ENCODE measurements around the gene PRPF40B. TPM values are rescaled to one million over a fixed set of nuclear protein-coding genes. Genes with fewer than 3 reads are reported as not detected.

The PRPF40B gene
- total RNA-seq, 1 donor from 2014 or later: 16.3 TPM

DNA sequence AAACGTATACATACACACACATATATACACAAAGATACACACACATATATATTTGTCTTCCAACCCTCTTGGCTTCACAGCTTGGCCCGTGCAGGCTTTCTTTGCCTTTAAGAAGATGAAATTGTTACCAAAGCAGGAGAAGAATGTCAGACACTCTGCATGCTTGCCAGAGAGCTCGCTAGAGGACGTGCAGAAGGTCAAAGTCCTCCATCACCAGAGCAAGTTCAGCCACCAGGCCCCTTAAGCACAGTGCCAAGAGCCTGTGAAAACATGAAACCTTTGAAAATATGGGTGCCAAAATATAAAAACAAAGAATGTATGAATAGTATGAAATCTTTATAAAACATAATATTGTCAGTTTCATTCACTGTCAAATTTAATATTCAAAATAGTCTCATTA, 40.5 kb upstream of the PRPF40B start:
- DNase-seq (ENCODE audit: low read depth) (no peak), FAIRE-seq (no peak)
- Histone ChIP-seq H3K36me3 (ENCODE audit: control insufficient read depth, insufficient read depth, low read length) (no peaks in the 10 kb centered on the region), H3K27me3 (ENCODE audit: control insufficient read depth, insufficient read depth, low read length) (no peaks in the 10 kb centered on the region), H3K4me3 (ENCODE audit: low read depth, low read length) (no peak overlapping the region)
- TF ChIP-seq, protein P1, sequence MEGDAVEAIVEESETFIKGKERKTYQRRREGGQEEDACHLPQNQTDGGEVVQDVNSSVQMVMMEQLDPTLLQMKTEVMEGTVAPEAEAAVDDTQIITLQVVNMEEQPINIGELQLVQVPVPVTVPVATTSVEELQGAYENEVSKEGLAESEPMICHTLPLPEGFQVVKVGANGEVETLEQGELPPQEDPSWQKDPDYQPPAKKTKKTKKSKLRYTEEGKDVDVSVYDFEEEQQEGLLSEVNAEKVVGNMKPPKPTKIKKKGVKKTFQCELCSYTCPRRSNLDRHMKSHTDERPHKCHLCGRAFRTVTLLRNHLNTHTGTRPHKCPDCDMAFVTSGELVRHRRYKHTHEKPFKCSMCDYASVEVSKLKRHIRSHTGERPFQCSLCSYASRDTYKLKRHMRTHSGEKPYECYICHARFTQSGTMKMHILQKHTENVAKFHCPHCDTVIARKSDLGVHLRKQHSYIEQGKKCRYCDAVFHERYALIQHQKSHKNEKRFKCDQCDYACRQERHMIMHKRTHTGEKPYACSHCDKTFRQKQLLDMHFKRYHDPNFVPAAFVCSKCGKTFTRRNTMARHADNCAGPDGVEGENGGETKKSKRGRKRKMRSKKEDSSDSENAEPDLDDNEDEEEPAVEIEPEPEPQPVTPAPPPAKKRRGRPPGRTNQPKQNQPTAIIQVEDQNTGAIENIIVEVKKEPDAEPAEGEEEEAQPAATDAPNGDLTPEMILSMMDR (IDR thresholded peaks at IDR 0.05; ENCODE audit: insufficient read depth, low read length, severe bottlenecking): no peak

DNA sequence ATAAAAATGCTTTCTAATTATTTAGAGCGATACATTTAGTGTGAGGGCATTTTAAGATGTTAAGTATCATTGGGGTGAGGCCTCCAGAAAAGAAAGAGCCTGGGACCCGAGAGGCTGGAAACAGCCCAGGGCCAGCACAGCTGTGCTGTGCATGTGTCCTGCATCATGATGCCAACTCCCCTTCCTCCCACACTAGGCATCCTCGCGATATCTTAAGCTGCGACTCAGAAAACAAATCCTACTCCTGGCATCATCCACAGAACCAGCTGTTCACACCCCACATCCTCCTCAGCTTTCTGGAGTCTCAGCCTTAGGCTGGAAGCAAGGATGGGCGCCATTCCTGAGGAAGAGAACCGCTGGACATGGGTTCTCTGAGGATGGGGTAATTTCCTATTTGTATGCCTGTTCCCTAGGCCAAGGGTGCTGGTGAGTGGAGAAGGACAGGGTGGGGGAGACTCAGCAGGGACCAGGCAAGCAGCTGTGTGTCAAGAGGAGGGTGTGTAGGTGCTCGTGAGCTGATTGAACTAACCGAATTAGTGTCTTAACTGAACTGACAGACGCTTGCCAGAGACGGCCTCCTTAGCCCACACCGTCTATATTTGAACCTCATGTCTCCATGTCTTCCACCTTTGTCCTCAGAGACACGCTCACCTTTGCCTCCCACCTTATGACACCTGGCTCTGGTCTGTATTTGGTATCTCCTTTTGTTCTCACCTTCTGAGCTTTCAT, 39.8 kb upstream of the PRPF40B start:
- Histone ChIP-seq H3K4me3 (ENCODE audit: low read depth, low read length) (no peak overlapping the region), H3K36me3 (ENCODE audit: control insufficient read depth, insufficient read depth, low read length) (no peaks in the 10 kb centered on the region), H3K27me3 (ENCODE audit: control insufficient read depth, insufficient read depth, low read length) (no peaks in the 10 kb centered on the region)
- DNase-seq (ENCODE audit: low read depth): no peak
- TF ChIP-seq, protein P1 (IDR thresholded peaks at IDR 0.05; ENCODE audit: insufficient read depth, low read length, severe bottlenecking): no peak
- no peak for FAIRE-seq

DNA sequence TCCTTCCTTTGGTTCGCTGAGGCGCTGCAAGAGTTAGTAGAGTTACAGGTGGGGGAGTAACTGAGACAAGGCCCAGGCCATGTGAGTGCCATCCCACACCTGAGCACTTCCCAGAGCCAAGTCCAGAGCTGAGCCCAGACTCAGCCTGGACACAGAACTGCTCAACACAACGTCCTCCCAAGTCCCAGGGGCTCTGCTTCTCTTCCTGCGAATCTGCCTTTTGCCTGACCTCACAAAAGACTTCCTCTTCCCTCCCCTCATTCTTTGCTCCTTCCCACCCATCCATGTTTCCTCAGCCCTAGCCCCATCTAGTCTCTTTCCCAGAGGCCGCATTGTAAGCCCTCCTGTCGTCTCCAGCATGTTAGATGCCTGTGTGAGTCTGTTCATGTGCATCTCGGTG, 38.8 kb upstream of the PRPF40B start:
- DNase-seq (ENCODE audit: low read depth): no peak
- H3K36me3 ChIP-seq (ENCODE audit: control insufficient read depth, insufficient read depth, low read length): no peaks in the 10 kb centered on the region
- H3K27me3 ChIP-seq (ENCODE audit: control insufficient read depth, insufficient read depth, low read length): no peaks in the 10 kb centered on the region
- TF ChIP-seq, protein P1 (IDR thresholded peaks at IDR 0.05; ENCODE audit: insufficient read depth, low read length, severe bottlenecking): no peak
- no peak for FAIRE-seq
- H3K4me3 ChIP-seq (ENCODE audit: low read depth, low read length): no peak overlapping the region

DNA sequence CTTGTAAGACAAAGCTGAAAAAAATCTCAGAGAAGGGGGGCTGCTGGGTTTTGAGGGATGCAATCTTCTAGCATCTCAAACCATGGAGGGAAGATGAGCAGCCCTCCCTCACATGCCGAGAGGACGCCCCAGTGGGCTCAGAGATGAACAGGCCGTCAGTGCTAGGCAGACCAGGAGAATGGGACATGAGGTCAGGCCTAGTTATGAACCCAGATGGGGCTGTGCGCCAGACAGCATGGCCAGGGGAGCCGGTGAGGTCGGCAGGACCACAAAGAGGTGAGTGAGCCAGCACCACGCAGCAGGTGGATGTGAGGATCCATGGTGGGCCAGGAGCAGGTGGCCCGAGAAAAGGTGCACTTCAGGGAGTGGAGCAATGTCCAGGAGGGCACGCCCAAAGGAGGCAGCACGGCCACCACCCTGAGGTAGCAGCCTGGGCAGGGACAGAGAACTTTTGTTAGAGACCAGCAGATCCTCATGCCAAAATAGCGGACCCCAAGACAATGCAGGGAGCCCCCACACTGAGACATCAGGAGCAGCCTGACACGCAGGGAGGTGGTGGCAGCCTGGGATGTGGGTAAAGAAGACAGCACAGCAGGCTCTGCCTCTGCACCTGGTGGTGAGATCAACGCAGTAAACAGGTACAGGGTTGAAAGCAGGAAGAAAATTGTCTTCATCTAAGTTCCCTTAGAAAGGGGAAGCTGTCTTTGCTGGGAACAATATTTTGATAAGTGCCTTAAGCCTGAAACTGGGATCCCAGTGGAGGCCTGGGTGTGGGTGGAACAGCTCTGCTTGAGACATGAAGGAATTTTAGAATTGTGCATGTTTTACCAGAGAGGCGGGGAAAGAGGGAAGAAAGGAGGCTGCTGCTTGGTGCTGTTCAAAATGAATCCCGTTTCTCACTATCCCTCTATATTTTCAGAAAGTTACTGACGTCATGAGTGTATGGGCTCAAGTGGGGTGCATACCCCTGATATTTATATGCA, 37.6 kb upstream of the PRPF40B start:
- H3K36me3 ChIP-seq (ENCODE audit: control insufficient read depth, insufficient read depth, low read length): no peaks in the 10 kb centered on the region
- no peak for FAIRE-seq
- no peaks in the 10 kb centered on the region for H3K27me3 ChIP-seq (ENCODE audit: control insufficient read depth, insufficient read depth, low read length)
- TF ChIP-seq, protein P1 (IDR thresholded peaks at IDR 0.05; ENCODE audit: insufficient read depth, low read length, severe bottlenecking): no peak
- DNase-seq (ENCODE audit: low read depth): no peak
- H3K4me3 ChIP-seq (ENCODE audit: low read depth, low read length): no peak overlapping the region

DNA sequence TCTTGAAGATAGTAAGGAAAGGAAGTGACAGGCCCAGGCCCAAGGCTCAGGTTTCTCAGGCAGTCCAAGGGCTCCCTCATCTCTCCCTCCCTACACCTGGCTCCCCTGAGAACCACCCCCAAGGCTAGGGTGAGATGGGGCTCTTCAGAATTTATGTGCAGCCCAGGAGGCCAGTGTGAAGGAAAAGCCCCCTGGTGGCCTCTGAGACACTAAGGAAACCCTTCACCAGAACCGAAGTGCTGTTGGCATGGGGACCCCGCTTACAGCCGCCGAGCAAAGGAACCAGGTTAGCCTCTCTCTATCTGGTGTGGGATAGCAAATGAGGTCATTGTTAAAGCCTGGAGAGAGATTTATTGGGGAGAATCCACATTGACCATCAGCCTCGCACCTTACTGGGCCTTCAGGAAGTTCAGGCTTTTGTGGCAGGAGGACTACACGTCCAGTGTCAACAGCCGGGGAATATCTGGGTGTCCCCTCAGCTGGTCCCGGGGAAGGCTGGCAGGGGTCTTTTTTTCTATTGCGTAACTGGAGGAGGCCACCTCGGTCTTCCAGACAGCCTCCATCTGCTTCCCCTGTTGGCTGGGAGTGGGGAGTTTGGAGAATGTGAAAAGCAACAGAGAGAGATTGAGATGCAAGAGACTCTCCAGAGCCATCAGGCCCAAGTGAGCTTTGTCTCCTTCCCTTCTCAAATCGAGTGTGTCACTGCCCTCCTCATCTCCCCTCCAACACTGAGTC, 36.0 kb upstream of the PRPF40B start:
- Histone ChIP-seq H3K4me3 (ENCODE audit: low read depth, low read length) (no peak overlapping the region), H3K27me3 (ENCODE audit: control insufficient read depth, insufficient read depth, low read length) (no peaks in the 10 kb centered on the region), H3K36me3 (ENCODE audit: control insufficient read depth, insufficient read depth, low read length) (no peaks in the 10 kb centered on the region)
- FAIRE-seq (no peak), DNase-seq (ENCODE audit: low read depth) (no peak)
- TF ChIP-seq, protein P1 (IDR thresholded peaks at IDR 0.05; ENCODE audit: insufficient read depth, low read length, severe bottlenecking): no peak

All from bronchial epithelial cell (primary cell).